Stimulated activated CD4-positive, alpha-beta T cell treated with anti-CD3 and anti-CD28 coated beads, Interleukin-1b, Interleukin-23, amount 100 ng/mL, for 24 hours (primary cell): Measurements from ENCODE around the gene BSND.
"Not testable (repeated sequence)": the region's sequence is repeated elsewhere in the genome, so short reads cannot be mapped to it uniquely, and the experiment has no call there.

ENCODE experiments used
- DNase-seq, 4 experiments: peaks; one replicate each; pipeline ENCODE4 v3.0.0-alpha.2; 2020; ENCODE audit warnings: low read depth in 4 of 4, low spot score in 1 of 4

Gene BSND

DNA sequence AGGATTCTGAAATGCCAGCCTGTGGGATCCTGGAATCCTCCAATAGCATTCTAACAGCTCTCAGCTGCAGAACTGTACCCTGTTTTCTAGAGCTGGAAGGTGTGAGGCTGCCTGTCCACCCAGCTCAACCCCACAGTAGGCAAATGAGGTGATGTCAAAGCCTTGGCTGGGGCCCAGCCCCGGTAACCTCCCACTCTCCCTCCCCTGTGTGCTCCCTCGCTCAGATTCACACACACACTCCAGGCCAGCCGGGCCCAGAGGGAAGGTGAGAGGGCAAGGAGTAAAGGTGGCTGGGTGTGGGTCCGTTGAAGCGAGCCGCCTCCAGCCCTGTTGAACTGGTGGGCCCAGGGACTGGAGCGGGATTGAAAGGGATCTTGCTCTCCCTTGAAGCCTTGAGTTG lies at the start of gene BSND:
Gene BSND, plus strand, starts transcription at position 257 of the 400 bp plus-strand sequence. CDS start 254 bp downstream, outside the sequence.
- no peak for DNase-seq

DNA sequence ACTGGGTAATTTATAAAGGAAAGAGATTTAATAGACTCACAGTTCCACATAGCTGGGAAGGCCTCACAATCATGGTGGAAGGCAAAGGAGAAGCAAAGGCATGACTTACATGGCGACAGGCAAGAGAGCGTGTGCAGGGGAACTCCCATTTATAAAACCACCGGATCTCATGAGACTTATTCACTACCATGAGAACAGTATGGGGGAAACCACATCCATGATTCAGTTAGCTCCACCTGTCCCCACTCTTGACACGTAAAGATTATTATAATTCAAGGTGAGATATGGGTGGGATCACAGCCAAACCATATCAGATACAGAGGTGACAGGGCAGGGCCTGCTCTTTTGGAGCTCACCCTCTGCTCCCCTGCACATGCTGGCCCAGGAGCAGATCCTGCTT lies 49.7 kb upstream of the BSND start:
- DNase-seq: no peak

DNA sequence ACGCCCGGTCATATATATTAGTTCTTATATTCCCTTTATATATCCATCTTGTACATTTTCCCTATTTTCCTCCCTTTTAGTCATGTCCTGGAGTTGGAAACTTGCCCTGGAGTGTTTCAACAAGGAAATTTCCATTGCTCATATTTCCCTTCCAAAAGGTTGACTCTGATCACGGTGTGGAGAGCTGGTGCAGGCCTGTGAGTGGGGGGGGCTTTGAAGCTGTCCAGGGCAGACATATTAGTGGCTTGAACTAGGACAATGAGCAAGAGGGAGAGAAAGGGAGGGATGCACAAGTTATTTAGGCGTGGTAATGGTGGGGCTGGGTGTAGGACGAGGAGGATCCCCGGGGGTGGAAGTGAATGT lies 48.7 kb upstream of the BSND start:
- DNase-seq: no peak

DNA sequence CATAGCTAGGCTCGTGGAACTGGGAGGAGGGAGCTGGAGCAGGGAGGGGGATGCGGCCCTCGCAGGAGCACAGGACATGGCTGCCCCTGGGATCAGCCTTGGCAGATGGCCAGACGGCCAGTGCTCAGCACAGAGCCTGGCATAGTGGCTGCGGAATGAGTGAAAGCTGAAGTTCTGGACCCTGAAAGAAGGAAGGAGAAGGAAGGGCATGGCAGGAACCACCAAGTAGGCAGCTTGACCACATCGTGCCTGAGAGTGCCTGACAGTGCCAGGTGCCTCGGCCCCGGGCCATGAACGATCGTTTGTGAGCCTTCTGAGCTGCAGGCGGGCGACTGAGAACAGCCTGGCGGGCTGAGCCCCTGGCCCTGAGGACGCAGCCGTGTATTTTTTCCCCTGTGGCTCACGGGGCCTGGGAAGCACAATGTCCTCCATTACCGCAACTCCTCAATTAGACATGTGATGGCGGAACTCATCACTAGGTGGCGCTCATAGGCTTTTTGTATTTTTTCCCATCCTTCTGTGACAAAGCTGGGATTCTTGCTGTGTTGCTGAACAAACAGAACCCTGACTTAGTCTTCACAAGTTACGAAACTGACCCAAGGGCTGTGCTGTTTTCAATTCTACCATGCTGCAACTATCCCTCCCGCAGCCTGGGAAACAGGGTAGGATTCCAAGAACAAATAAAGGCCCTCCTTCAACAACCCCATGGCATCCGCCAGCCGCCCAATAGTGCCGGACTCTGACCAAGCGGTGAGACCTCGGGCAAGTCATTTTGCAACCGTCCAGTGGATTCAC lies 48.2 kb upstream of the BSND start:
- peak; percentile 10 to 35 (median 28) for DNase-seq

DNA sequence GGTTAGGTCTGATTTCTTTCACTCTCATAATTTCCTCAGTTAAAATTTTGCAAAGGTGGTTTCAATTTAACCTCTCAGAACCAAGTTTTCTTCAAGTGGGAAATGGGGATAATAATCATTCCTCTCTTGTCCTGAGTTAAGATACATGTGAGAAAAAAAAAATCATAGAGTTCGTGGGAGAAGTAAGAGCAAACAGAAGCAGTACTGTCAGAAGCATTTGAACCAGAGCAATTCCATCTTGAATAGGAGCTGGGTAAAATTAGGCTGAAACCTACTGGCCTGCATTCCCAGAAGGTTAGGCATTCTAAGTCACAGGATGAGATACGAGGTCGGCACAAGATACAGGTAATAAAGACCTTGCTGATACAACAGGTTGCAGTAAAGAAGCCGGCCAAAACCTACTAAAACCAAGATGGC lies 46.9 kb upstream of the BSND start:
- DNase-seq: no peak

DNA sequence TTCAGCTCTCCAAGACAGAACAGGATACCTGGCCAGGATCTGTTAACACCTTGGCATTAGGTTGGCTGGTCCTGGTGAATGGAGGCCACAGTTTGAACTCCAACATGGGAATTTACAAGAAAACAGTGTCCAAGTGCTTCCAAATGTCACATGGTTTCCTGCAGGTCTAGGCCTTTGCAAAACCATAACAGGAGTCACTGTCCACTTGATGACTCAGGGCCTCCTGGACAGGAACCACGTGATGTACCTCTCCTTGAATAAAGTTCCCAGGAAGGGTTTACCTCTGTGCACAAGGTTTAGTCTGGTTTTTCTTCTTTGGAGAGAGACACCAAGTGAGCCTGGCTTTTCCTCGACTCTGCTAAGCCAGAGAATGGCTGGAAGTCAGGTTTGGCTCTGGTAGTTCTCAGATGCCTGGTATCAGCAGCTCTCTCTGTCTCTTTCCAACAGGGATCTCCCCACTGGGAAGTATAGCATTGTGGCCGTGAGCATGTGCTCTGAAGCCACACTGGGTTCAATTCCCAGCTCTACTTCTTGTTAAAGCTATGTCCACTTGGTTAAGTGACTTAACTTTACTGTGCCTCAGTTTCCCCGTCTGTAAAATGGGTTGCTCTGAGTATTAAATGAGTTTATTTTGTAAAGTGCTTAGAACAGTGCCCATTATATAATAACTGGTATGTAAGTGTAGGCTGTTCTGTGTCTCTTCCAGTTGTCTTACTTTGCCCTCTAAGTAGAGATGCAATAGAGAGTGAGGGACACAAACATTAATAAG lies 45.6 kb upstream of the BSND start:
- DNase-seq: no peak

DNA sequence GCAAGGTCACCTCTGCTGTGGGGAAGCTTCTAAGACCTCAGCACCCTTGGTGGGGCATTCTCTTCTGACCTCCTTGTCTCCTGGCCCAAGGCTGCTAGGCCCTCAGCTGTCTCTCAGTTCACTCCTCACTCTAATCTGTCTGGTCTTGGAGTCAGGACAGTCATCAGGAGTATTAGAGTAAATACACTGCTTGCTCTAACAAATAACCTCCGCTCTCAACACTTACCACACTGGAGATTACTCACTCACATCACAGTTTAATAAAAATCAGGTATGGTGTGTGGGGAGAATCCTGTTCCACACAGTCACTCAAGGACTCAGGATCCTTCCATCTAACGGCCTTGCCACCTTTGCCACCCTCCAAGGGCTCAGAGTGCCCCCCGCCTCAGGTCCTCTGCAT lies 44.9 kb upstream of the BSND start:
- DNase-seq: no peak

DNA sequence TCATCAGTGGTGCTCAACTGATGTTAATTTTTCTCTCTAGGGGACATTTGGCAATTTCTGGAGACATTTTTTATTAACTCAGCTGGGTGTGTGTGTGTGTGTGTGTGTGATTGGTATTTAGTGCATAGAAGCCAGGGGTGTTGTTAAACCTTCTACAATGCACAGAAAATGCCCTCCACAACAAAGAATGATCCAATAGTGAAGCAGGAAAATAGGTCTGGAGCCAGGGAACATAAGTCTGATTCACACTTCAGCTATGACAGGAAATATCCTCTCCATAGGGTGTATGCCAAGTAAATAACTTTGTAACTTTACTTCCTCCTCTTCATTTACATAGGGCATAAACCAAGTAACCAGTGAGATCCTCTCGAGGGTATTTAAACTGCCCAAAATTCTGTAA lies 43.4 kb upstream of the BSND start:
- no peak for DNase-seq

DNA sequence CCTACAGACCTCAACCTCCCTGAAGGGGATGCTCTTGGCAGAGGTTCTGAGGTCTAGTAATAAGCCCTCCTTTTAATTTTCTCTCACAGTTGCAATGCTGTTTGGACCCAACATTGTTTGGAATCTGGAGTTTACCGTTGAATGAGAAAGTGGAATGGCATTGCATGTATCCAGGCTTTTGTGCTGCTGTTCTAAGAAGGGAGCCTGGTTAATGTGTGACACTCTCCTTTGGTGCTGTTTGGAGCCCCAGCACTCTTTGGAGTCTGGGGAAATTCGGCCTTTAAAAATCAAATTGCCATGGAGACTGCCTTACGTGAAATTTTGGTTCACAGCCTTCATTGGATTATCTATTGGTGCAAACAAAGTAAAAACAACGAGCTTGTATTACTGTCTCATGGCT lies 42.0 kb upstream of the BSND start:
- DNase-seq: no peak

DNA sequence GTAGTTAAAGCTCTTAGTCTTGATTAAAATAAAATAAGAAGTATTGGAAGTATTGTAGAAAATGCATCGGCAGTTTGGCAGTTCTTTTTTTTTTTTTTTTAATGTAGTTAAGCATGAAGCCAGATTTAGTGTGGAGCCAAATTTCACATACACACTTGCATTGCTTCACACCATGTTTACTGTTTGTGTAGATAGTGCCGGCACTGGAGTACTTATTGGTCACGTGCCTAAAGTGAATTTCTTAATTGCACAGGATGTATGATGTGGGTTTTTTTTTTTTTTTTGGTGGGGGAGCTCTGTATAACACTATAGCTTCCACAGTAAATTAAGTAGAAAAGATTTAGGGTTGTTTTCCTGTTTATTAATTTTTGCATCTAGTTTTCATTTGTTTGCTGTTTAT lies 39.5 kb upstream of the BSND start:
- DNase-seq: no peak

DNA sequence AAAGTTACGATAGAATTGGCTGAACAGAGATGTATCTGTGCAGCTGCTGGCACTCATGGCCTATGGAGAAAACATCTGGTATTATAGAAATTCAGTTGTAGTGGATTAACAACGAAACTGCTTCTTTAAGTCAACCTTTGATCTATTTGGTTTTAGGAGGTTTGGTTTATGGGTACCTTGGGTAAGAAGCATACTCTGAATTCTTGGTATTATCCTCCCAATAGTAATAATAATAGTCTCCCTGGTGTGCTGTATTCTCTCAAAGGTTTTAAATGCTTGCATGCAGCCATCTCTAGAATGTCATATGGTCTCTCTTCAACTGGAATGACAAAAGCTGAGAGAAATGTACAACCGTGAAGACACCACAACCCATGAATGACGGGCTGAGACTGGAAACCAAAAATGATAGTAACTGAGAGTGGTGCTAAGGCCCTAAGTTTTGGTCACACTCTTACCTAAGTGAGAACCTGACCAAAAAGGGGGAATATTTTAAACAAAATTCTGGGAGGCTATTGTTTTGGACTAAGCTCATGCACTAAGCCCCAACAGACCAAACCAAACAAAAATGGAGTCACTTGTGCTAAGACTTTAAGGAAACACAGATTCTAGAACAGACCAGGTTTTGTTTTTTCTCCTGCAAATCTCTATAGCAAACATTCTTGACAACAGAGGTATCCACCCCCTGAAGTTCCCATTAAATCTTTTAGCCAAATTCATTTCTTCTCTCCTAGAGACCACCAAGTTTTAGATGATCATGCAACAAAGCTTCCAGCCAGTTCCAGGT lies 35.9 kb upstream of the BSND start:
- DNase-seq: no peak

DNA sequence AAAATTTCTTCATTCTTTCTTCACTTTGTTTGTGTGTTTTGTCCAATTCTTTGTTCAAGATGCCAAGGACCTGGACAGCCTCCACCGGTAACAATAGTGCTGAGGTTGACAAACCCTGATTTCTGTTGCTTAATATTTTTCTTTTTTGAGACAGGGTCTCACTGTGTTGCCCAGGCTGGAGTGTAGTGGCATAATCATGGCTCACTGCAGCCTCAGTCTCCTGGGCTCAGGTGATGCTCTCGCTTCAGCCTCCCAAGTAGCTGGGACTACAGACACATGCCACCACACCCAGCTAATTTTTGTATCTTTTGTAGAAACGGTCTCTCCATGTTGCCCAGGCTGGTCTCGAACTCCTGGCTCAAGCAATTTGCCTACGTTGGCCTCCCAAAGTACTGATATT lies 34.9 kb upstream of the BSND start:
- not testable (repeated sequence) for DNase-seq

DNA sequence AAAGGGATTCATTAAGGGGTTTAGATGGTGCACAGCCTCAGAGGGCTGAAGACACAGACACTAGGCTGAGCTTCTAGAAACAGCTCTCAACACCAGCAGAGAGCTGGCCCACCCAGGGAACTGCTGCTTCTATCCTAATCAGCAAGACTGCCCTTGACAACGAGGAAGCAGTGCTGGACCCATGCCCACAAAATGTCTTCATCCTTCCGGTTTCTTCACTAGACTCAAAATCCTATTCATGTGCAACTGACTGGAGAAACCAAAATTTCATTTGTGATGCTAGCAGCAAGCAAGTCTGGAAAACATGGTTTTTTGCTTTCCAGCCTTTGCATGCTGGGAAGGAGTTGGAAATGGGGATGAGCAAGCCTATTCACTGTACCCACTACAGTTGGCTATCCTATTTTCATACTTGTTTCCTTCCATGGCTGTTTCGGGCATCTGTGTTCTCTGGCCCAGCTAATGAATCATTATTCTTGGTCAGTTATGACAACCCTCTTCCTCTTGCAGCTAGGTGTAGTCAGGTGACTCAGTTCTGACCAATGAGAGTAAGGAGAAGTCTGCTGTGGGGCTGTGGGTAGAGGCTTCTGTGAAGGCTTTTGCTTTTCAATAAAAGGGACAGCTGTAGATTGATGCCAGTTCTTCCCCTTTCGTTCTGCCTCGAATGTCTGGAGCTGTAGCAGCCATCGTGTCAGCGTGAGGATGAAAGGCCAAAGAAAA lies 33.0 kb upstream of the BSND start:
- no peak for DNase-seq

DNA sequence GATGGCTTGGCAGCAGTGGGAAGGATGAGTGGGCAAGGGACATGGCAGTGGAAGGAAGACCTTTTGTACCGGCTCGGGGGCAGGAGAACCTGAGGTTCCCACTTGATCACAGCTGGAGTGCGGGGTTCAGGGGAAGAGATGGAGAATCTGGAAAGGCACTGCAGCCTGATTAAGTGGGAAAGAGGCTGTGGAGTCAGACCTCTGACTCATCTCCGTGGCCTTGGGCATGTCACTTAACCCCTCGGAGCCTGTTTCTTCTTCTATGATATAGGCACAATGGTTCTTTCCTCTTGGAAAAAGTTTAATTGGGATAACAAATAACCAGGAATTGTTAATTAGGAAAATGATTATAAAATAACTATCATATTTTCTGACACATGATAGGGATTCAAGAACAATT lies 31.4 kb upstream of the BSND start:
- no peak for DNase-seq

DNA sequence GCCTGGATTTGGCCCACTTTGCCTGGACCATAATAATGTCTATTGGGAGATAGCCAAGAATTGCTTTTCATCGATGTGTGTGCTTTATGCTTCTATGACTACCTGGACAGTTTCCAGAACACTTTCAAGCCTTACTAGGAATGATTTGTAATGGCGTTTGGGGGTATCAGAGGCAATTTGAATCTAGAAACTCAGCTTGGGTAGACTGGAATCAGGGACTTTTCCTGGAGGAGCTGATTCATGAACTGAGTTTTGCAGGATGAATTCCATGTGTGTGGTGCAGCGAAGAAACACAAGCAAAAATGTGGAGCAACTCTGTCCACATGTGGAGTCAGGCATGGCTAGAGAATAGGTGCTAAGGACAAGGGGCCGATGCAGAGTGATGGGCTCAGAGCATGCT lies 30.2 kb upstream of the BSND start:
- DNase-seq: no peak

DNA sequence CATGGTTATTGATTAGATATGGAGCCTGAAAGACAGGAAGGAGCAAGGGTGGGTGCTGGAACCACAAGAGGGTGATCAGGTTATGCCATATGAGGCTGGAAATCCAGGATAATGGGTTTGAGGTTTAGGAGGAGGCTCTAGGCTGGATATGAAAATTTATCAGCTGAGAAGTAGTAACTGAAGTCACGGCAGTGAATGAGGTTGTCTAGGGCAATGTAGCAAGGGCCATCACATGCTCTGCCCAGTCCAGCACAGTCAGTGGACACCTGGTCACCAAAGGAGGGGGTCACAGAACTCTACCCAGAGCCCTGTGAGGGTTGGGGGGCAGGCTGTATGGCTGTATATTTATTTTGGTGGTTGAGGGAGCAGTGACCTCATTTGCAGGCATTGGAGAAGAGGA lies 28.9 kb upstream of the BSND start:
- no peak for DNase-seq

DNA sequence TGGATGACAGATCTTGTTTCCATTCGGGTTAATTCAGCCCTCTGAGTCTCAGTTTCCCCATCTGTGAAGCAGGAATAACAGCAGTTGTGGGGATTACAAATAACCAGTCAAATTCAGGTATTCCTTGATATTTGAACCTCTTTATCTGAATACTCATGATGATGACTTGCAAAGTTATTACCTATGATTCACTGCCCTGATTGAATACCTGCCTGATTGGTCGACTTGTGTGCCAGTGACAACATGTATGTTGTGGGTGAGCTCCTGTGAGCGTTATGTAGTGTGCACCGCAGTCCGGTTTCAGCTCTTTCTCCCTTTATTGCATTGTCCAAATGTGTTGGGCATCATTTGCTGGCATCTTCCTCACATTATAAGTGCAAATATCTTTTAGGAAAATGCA lies 27.8 kb upstream of the BSND start:
- no peak for DNase-seq

DNA sequence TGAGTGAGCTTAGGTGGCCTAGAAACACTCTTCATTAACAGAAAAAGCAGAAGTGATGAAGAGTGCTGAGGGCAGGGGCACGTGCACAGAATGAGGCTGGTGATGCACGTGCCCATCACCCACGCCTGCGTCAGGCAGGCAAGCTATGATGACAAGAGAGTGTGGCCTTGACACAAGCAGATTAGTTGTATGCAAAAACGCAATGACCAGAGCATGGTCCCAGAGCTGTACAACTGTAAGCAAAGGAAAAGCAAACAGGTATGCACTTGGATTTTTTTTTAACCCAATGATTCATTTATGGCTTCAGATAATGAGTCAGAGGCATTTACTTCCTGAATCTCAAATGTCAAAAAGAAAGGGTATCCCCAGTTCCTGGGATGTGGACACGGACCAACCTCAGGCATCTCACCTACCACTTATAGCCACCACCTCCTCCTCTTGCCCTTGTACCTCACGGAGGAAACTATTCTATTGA lies 27.4 kb upstream of the BSND start:
- DNase-seq: no peak

DNA sequence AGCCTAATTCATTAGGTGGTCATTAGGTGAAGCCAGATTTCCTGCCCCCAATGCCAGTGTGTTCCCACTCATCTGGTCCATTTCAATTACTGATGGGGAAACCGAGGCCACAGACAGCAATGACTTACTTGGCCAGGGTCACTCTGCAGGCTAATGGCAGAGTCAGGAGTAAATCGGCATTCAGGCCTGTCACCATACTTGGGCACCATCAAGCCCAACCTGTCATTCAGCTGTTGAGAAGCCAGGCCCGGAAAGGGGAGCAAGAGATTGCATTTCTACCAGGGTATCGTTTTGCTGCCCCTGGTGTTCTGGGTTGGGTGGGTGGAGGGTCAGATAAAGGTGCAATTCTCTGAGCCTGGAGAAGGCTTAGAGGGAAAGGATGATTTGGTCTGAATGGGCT lies 26.3 kb upstream of the BSND start:
- DNase-seq: no peak

DNA sequence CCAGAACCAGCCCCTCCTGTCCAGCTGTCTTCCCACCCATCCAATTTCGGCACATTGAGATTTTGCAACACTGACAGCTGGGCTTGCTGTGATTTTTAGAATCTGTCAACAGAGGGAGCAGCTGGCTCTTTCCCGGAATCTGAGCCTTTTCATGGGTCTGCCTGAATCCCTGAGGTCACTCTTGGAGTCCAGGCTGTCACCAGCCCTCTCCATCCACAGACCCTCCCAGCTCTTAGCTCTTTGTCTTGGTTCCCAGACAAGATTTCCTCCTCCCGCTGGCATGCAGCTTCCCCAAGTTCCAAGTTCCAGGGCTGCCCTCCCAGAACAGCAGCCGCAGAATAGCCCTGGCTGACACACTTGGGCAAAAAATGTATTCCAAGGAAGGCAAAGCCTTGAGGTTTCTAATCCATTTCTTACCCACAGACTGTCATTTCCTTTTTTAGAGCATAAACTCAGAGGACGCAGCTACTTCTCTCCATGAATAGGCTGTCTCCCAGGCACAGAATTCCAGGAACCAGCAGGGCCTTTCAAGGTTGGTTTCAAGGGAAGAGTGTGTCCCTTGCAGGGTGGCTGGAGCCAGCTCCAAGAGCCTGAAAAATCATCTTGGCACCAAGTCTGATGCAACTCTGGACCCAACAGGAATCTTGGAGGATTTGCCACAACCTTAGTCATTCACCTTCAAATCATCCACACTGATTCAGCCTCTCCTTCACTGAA lies 25.4 kb upstream of the BSND start:
- DNase-seq: no peak
